Thoracic aorta (tissue), 2 donors: ENCODE data around the gene ANP32A. TPM values are rescaled to one million over a fixed set of nuclear protein-coding genes. Genes with fewer than 3 reads are reported as not detected.

Source experiments
- ATAC-seq: fragments of 150-250 bp; one replicate; pipeline ENCODE4 v1.8.0; 2017; ENCODE audit warnings: low read depth; ENCODE audit not compliant: insufficient number of reproducible peaks, low FRiP score
- DNase-seq: peaks from one replicate; pipeline ENCODE4 v3.0.0-alpha.2; 2020; ENCODE audit warnings: low spot score
- H3K27ac ChIP-seq, 2 donors: fragments of 200-600 bp; sonication (generic); 1 replicate in 1 of 2; 2 replicates in 1 of 2; pipeline ENCODE4 v1.5.1; 2016; ENCODE audit warnings: mild to moderate bottlenecking in 2 of 2, moderate library complexity in 2 of 2
- H3K27me3 ChIP-seq: fragments of 200-600 bp; sonication (generic); replicated peaks from 2 replicates; pipeline ENCODE4 v1.6.0; 2016; ENCODE audit warnings: mild to moderate bottlenecking; ENCODE audit not compliant: insufficient read depth
- H3K36me3 ChIP-seq: fragments of 200-600 bp; sonication (generic); one replicate; pipeline ENCODE4 v1.5.1; 2016
- H3K4me1 ChIP-seq, 2 donors: fragments of 200-600 bp; sonication (generic); 1 replicate in 1 of 2; 2 replicates in 1 of 2; pipeline versions ENCODE4 v1.5.1 to v1.6.0; 2016; ENCODE audit warnings: low read depth in 2 of 2, mild to moderate bottlenecking in 1 of 2; ENCODE audit not compliant: control insufficient read depth in 1 of 2
- H3K4me3 ChIP-seq: fragments of 200-600 bp; sonication (generic); 2 replicates; pipeline ENCODE4 v1.5.1; 2016; ENCODE audit warnings: mild to moderate bottlenecking
- H3K9me3 ChIP-seq: fragments of 200-600 bp; sonication (generic); 2 replicates; pipeline ENCODE4 v1.5.1; 2016
- total RNA-seq, 2 donors: library from RNA; depleted of rRNA; stranded (reverse); fragments of >200 nt; gene quantifications; one replicate each; pipeline versions ENCODE4 v1.1.0 to v1.2.3, GENCODE V29; 2016
- TF ChIP-seq, protein P1 (sequence below): fragments of 200-600 bp; sonication (generic); IDR thresholded peaks from one replicate; pipeline ENCODE4 v1.5.1; 2019; ENCODE audit warnings: antibody characterized with exemption

The ANP32A gene
- total RNA-seq, 2 donors from 2014 or later: 46.0 to 54.2 TPM

GRCh38 chr15:68801572-68802148 lies 19.0 kb downstream of the ANP32A start:
- Histone ChIP-seq H3K4me3 (no peak overlapping the region), H3K27me3 (no peaks in the 10 kb centered on the region), H3K4me1 (peaks cover 6 to 35% of the 10 kb centered on the region in 2 donors), H3K36me3 (no peaks in the 10 kb centered on the region), H3K27ac (no peak overlapping the region), H3K9me3 (no peaks in the 10 kb centered on the region)
- DNase-seq (no peak), ATAC-seq (no peak)
- TF ChIP-seq, protein P1, sequence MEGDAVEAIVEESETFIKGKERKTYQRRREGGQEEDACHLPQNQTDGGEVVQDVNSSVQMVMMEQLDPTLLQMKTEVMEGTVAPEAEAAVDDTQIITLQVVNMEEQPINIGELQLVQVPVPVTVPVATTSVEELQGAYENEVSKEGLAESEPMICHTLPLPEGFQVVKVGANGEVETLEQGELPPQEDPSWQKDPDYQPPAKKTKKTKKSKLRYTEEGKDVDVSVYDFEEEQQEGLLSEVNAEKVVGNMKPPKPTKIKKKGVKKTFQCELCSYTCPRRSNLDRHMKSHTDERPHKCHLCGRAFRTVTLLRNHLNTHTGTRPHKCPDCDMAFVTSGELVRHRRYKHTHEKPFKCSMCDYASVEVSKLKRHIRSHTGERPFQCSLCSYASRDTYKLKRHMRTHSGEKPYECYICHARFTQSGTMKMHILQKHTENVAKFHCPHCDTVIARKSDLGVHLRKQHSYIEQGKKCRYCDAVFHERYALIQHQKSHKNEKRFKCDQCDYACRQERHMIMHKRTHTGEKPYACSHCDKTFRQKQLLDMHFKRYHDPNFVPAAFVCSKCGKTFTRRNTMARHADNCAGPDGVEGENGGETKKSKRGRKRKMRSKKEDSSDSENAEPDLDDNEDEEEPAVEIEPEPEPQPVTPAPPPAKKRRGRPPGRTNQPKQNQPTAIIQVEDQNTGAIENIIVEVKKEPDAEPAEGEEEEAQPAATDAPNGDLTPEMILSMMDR: no peak

- DNase-seq (no peak), ATAC-seq (no peak)
- H3K4me1 ChIP-seq: peaks cover 10 to 42% of the 10 kb centered on the region in 2 donors
- H3K36me3 ChIP-seq: no peaks in the 10 kb centered on the region
- TF ChIP-seq, protein P1: no peak
- no peak overlapping the region for H3K27ac ChIP-seq
- H3K4me3 ChIP-seq: no peak overlapping the region
- H3K9me3 ChIP-seq: no peaks in the 10 kb centered on the region
- no peaks in the 10 kb centered on the region for H3K27me3 ChIP-seq
Observed at GRCh38 chr15:68800875-68801274, 19.8 kb downstream of the ANP32A start.

- Histone ChIP-seq H3K27me3 (no peaks in the 10 kb centered on the region), H3K4me1 (peaks cover 25 to 64% of the 10 kb centered on the region in 2 donors), H3K4me3 (no peak overlapping the region), H3K27ac (no peak overlapping the region), H3K9me3 (no peaks in the 10 kb centered on the region), H3K36me3 (no peaks in the 10 kb centered on the region)
- TF ChIP-seq, protein P1: no peak
- ATAC-seq: no peak
- no peak for DNase-seq
Observed at GRCh38 chr15:68798346-68799094, 22.2 kb downstream of the ANP32A start.

DNA sequence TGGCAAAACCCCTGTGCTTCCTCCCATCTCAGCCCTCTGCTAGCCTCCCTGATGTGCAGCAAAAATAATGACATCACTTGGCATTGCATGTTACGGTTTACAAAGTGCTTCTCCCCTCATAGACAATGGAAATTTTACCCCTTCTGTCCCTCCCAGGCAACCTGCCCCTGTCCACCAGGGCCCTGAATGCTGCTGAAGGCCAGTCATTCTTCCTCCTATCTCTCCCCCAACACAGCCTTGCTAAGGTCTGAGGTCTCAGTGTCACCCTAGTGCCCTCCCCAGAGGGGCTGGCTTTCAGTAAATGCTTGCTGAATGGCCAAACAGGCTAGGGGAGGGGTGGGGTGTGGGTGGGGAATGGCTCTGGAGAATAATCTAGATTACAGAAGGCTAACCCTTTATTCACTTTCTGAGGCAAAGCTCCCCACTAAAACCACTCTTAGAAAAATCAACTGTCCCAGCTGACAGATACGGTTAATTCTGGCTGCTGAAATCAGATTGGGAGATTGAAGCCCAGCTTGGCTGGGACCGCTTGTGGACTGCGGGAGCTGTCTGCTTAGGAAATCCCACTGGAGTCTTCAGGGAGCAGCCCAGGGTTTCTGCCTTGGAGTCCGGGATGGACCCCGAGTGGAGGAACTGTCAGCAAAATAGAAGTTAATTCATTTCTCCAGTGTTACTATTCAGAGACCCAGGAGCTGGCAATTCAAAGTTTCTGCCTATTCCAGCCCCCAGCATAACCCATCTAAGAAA lies 22.9 kb downstream of the ANP32A start:
- peaks cover 29 to 71% of the 10 kb centered on the region in 2 donors for H3K4me1 ChIP-seq
- no peaks in the 10 kb centered on the region for H3K36me3 ChIP-seq
- H3K27ac ChIP-seq: no peak overlapping the region
- no peak for ATAC-seq
- no peak for DNase-seq
- TF ChIP-seq, protein P1: no peak
- H3K4me3 ChIP-seq: no peak overlapping the region
- H3K9me3 ChIP-seq: no peaks in the 10 kb centered on the region
- H3K27me3 ChIP-seq: no peaks in the 10 kb centered on the region

DNA sequence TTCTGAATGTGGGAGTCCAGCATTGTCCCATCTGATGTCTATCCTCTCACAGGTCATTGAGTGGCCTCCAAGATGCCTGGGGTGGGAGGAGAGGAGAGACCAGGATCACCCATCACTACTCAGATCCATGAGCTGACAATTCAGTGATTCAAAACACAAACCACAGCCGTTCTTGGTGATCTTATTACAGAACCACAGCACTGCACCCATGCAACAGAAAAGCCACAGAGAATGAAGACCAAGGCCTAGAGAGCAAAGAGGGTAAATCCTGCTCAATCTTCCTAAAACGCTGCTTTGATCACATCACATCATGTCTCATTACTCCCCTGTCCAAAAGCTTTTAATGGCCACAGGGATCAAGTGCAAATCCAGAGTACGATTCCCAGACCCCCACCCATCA lies 23.5 kb downstream of the ANP32A start:
- Histone ChIP-seq H3K9me3 (no peaks in the 10 kb centered on the region), H3K4me1 (peaks cover 29 to 76% of the 10 kb centered on the region in 2 donors), H3K4me3 (no peak overlapping the region), H3K27ac (no peak overlapping the region), H3K36me3 (no peaks in the 10 kb centered on the region), H3K27me3 (no peaks in the 10 kb centered on the region)
- no peak for ATAC-seq
- TF ChIP-seq, protein P1: no peak
- no peak for DNase-seq
